HepG2 (cell line): ENCODE data around the gene GALC. TPM values are rescaled to one million over a fixed set of nuclear protein-coding genes. Genes with fewer than 3 reads are reported as not detected.

Experiments
- ATAC-seq: fragments of 200-7000 bp; cut with Tn5 transposase; 3 replicates; pipeline ENCODE4 v1.9.1; 2020; ENCODE audit warnings: mild to moderate bottlenecking, moderate library complexity
- BruUV-seq: library from RNA; stranded (reverse); fragments of 400-500 nt; replicated peaks from 2 replicates; lab custom pipeline; 2021; lab: Mats Ljungman, UMichigan
- CTCF ChIA-PET: fragments of 300-600 bp; formaldehyde crosslinking; extraction: SDS; loops from one replicate; lab custom pipeline; 2021; ENCODE audit warnings: low total read pairs, inconsistent platforms, low intra/inter-chr PET ratio; lab: Yijun Ruan, JAX
- POLR2A ChIA-PET: fragments of 350-600 bp; sonication (Branson Sonifier 250); formaldehyde crosslinking; loops from one replicate; lab custom pipeline; 2020; ENCODE audit warnings: antibody characterized with exemption, inconsistent platforms; lab: Yijun Ruan, JAX
- DNase-seq: peaks from one replicate; pipeline ENCODE4 v3.0.0-alpha.2; 2015; ENCODE audit warnings: low spot score
- FAIRE-seq: peaks from 3 replicates; lab custom pipeline; 2011; peaks lifted over from hg19 to GRCh38; lab: Jason Lieb, UNC
- H2AFZ ChIP-seq: one replicate; pipeline ENCODE4 v1.6.1; 2011; ENCODE audit warnings: low read length, inconsistent platforms
- H3K27ac ChIP-seq: fragments of 300-600 bp; 3 replicates; pipeline ENCODE4 v1.8.0; 2011; ENCODE audit warnings: mixed run types, mild to moderate bottlenecking, mixed read lengths, low read length, inconsistent platforms; ENCODE audit not compliant: insufficient read depth; ENCODE audit errors: extremely low read length
- H3K27me3 ChIP-seq, 2 experiments: fragments of 200-600 bp in 1 of 2; 2 replicates in 1 of 2; 3 replicates in 1 of 2; pipeline versions ENCODE4 v1.6.0 to v1.8.0; 2011; ENCODE audit warnings: low read length in 2 of 2, mild to moderate bottlenecking in 2 of 2, moderate library complexity in 2 of 2, inconsistent platforms in 1 of 2; ENCODE audit not compliant: insufficient read depth in 2 of 2, control insufficient read depth in 1 of 2
- H3K36me3 ChIP-seq, 2 experiments: fragments of 200-600 bp in 1 of 2; replicated peaks in 1 of 2; 2 replicates in 1 of 2; 3 replicates in 1 of 2; pipeline versions ENCODE4 v1.5.1 to v1.8.0; 2011; ENCODE audit warnings: low read length in 2 of 2, inconsistent platforms in 1 of 2; ENCODE audit not compliant: insufficient read depth in 2 of 2, control insufficient read depth in 1 of 2
- H3K4me1 ChIP-seq: 2 replicates; pipeline ENCODE4 v1.5.1; 2012; ENCODE audit warnings: low read length, inconsistent platforms; ENCODE audit not compliant: insufficient read depth
- H3K4me2 ChIP-seq: 2 replicates; pipeline ENCODE4 v1.6.0; 2011; ENCODE audit warnings: low read depth, low read length, inconsistent platforms
- H3K4me3 ChIP-seq, 3 experiments: fragments of 200-600 bp in 1 of 3; sonication (generic), shearing (Covaris generic) in 1 of 3; replicated peaks in 1 of 3; 2 replicates each; pipeline ENCODE4 v1.5.1; 2011 to 2016; ENCODE audit warnings: low read length in 3 of 3, inconsistent platforms in 2 of 3, low read depth in 2 of 3, mild to moderate bottlenecking in 2 of 3, control low read depth in 1 of 3, mixed read lengths in 1 of 3; ENCODE audit not compliant: insufficient read depth in 1 of 3
- H3K79me2 ChIP-seq: one replicate; pipeline ENCODE4 v1.6.1; 2011; ENCODE audit warnings: low read length, inconsistent platforms; ENCODE audit not compliant: insufficient read depth
- H3K9ac ChIP-seq: 2 replicates; pipeline ENCODE4 v1.6.0; 2011; ENCODE audit warnings: mild to moderate bottlenecking, low read depth, low read length, inconsistent platforms; ENCODE audit not compliant: insufficient read depth
- H3K9me3 ChIP-seq: 2 replicates; pipeline ENCODE4 v1.5.1; 2012; ENCODE audit warnings: mild to moderate bottlenecking, low read length
- H4K20me1 ChIP-seq: 2 replicates; pipeline ENCODE4 v1.6.0; 2011; ENCODE audit warnings: inconsistent platforms, mild to moderate bottlenecking, low read length, moderate library complexity; ENCODE audit not compliant: insufficient read depth
- GTF2F1 ChIP-seq: fragments of 150-350 bp; IDR thresholded peaks from 2 replicates; pipeline ENCODE4 v1.6.1; 2014; ENCODE audit warnings: low read length
- HNRNPL ChIP-seq: fragments of 200-400 bp; formaldehyde crosslinking; IDR thresholded peaks from 2 replicates; pipeline ENCODE4 v1.6.1; 2017; ENCODE audit warnings: mild to moderate bottlenecking, low read depth, low read length
- SCMH1 ChIP-seq: sonication (generic); formaldehyde crosslinking; IDR thresholded peaks from 2 replicates; pipeline ENCODE4 v1.9.0; 2021; ENCODE audit warnings: missing genetic modification reagents, mild to moderate bottlenecking, borderline replicate concordance
- SIX1 ChIP-seq: sonication (generic); formaldehyde crosslinking; IDR thresholded peaks from 2 replicates; pipeline ENCODE4 v1.4.0; 2020; ENCODE audit warnings: missing genetic modification reagents, borderline replicate concordance
- ZBTB10 ChIP-seq: sonication (generic); formaldehyde crosslinking; IDR thresholded peaks from 2 replicates; pipeline ENCODE4 v1.4.0; 2020; ENCODE audit warnings: missing genetic modification reagents, borderline replicate concordance
- ZNF318 ChIP-seq: sonication (generic); formaldehyde crosslinking; IDR thresholded peaks from 2 replicates; pipeline ENCODE4 v1.4.0; 2020; ENCODE audit warnings: mild to moderate bottlenecking, missing genetic modification reagents
- ZNF577 ChIP-seq: sonication (generic); formaldehyde crosslinking; IDR thresholded peaks from 2 replicates; pipeline ENCODE4 v1.4.0; 2020; ENCODE audit warnings: mild to moderate bottlenecking, low read depth, missing genetic modification reagents, borderline replicate concordance
- WGBS: methylation state at CpG from one replicate; pipeline ENCODE4 v1.1.6; 2017; ENCODE audit warnings: low lambda C conversion rate; 5-methylcytosine and 5-hydroxymethylcytosine counted together
- in situ Hi-C: cut with HindIII; loops from 2 replicates; pipeline ENCODE4 v1.10.0; 2017; ENCODE audit warnings: low pct_unique_long_range_greater_than_20kb; ENCODE audit not compliant: extremely low pct_ligation_motif_present
- intact Hi-C: fragments of 100-400 bp; cut with micrococcal nuclease; formaldehyde crosslinking; loops from one replicate; pipeline ENCODE4 v1.10.0; 2022; ENCODE audit not compliant: unreplicated experiment
- polyA plus RNA-seq, 8 experiments: library from polyadenylated mRNA; depleted of rRNA in 3 of 8; stranded (reverse) in 7 of 8; unstranded in 1 of 8; fragments of >200 nt; fragmentation: Illumina TruSeq in 4 of 8; extraction: Trizol in 4 of 8; gene quantifications; 2 replicates each; pipeline versions ENCODE4 v1.2.1 to v1.2.3, GENCODE V29; 2011 to 2016; ENCODE audit warnings: low read depth in 4 of 8, missing spikeins in 1 of 8, mixed read lengths in 1 of 8; ENCODE audit not compliant: insufficient read depth in 1 of 8
- total RNA-seq, 5 experiments: library from RNA; depleted of rRNA; stranded (reverse); fragments of >200 nt; fragmentation: Illumina TruSeq; extraction: Trizol; gene quantifications; 2 replicates each; pipeline ENCODE4 v1.2.3, GENCODE V29; 2016; ENCODE audit warnings: low read depth in 1 of 5
- TF ChIP-seq, protein P1 (sequence below): sonication (generic); formaldehyde crosslinking; IDR thresholded peaks from 2 replicates; pipeline ENCODE4 v1.5.1; 2020; ENCODE audit warnings: missing genetic modification reagents, mild to moderate bottlenecking, borderline replicate concordance

The GALC gene
- total and polyA plus RNA-seq, 2 of the 13 experiments (the other 11 are each of a cell fraction or from before 2014, with no cell fraction given): not detected

DNA sequence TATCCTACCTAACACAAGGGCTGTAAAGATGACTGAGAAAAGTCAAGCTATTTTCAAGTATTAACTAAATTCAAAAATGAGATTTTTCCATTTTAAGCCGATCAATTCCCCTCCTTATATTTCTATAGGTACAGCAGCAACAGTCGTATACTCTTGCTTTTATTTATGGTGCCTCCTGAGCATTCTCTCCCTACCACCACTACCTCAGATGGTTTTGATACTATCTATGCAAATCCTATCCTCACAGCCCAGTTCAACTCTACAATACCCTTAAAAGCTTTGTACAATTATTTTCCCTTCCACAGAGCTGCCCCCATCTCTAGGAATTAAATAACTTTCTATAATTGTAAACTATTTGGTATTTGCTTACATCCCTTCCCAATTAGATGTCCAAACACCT, 52.1 kb downstream of the GALC start (continued):
- TF ChIP-seq ZBTB10 (CRISPR knock-in tag): no peak
- no peak for TF ChIP-seq SIX1 (CRISPR knock-in tag)
- no peak for TF ChIP-seq GTF2F1
- TF ChIP-seq ZNF577 (CRISPR knock-in tag): no peak
- TF ChIP-seq, all 625 proteins: peak for 0

- Histone ChIP-seq H3K4me1 (no peaks in the 10 kb centered on the region), H3K79me2 (no peaks in the 10 kb centered on the region), H3K9ac (no peak overlapping the region), H4K20me1 (no peaks in the 10 kb centered on the region), H2AFZ (no peak overlapping the region), H3K9me3 (no peaks in the 10 kb centered on the region), H3K4me2 (no peak overlapping the region), H3K36me3 (no peaks in the 10 kb centered on the region), H3K4me3 (no peak overlapping the region), H3K27me3 (no peaks in the 10 kb centered on the region), H3K27ac (no peak overlapping the region)
- ATAC-seq: no peak
- BruUV-seq: no TSS peak
- POLR2A ChIA-PET: no interaction called here
- 5% methylated on average over 3 of the region's 3 CpGs for WGBS
- no peak for DNase-seq
- in situ Hi-C loops: loop anchor here (10.0 kb wide), 1 partner anchor 224 kb away; no protein-coding TSS in a partner anchor
- intact Hi-C loops: no loop called here
- FAIRE-seq: no peak
- CTCF ChIA-PET: no interaction called here
- no peak for TF ChIP-seq HNRNPL
- no peak for TF ChIP-seq ZNF318 (CRISPR knock-in tag)
- TF ChIP-seq, protein P1, sequence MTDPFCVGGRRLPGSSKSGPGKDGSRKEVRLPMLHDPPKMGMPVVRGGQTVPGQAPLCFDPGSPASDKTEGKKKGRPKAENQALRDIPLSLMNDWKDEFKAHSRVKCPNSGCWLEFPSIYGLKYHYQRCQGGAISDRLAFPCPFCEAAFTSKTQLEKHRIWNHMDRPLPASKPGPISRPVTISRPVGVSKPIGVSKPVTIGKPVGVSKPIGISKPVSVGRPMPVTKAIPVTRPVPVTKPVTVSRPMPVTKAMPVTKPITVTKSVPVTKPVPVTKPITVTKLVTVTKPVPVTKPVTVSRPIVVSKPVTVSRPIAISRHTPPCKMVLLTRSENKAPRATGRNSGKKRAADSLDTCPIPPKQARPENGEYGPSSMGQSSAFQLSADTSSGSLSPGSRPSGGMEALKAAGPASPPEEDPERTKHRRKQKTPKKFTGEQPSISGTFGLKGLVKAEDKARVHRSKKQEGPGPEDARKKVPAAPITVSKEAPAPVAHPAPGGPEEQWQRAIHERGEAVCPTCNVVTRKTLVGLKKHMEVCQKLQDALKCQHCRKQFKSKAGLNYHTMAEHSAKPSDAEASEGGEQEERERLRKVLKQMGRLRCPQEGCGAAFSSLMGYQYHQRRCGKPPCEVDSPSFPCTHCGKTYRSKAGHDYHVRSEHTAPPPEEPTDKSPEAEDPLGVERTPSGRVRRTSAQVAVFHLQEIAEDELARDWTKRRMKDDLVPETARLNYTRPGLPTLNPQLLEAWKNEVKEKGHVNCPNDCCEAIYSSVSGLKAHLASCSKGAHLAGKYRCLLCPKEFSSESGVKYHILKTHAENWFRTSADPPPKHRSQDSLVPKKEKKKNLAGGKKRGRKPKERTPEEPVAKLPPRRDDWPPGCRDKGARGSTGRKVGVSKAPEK: no peak
- no peak for TF ChIP-seq SCMH1 (CRISPR knock-in tag)
Observed at GRCh38 chr14:87940382-87940781, 52.6 kb downstream of the GALC start.
